ENCODE data around the gene NUP153. TPM values are rescaled to one million over a fixed set of nuclear protein-coding genes. Genes with fewer than 3 reads are reported as not detected.

NUP153 gene
- polyA plus RNA-seq, 3 donors: 59.1 to 60.2 (median 60.0) TPM

DNA sequence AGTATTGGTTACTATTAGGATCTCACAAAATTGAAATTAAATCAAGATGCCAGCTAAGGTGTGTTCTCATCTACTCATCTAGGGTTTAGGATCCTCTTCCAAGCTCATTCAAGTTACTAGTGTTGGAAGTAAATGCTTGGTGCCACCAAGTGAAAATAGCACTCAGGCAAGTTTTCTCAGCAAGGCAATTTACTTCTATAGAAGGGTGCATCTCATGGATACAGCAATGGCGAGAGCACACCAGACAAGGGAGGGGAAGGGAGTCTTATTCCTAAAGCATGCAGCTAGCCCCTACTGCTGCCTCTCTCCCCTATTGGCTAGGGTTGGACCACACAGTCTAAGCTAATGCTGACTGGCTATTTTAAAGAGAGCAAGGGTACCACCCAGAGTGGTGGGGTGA, 129.7 kb downstream of the NUP153 start:
- no peak for DNase-seq (ENCODE audit: low read depth in 3 of 3, low spot score in 2 of 3)

DNA sequence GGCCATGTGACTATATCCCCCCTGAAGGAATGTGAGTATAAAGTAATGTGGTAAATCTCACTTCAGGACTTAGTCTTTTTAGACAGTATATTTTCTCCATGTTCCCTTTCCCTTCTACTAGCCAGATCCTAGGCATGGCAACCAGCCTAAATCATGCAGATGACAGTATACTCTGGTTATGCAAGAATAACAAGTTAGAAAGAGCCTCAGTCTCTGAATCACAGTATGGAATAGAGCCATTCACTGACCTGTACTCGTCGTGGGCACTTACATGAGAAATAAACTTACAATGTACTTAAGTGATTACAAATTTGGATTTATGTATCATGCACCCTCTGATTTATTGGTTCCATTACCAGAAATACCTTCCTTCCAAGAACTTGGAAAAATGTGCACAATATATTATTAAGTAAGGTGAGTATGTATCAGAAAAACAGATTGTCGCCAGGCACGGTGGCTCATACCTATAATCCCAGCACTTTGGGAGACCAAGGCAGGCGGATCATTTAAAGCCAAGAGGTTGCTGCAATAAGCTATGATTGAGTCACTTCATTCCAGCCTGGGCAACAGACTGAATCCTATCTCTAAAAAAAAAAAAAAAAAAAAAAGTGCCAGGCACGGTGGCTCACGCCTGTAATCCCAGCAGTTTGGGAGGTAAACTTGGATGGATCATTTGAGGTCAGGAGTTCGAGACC, 131.7 kb downstream of the NUP153 start:
- DNase-seq (ENCODE audit: low read depth in 3 of 3, low spot score in 2 of 3): no peak

DNA sequence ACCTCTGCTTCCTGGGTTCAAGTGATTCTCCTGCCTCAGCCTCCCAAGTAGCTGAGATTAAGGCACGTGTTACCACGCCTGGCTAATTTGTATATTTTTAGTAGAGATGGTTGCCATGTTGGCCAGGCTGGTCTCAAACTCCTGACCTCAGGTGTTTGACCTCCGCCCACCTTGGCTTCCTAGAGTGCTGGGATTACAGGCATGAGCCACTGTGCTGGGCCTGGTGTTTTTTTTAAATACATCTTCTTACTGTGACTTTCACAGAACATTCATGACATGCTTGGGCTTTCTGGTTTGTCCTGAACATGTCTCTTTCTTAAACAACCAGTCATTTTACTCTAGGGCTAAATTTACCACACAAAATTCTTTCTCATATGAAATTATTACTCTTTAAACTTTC, 141.3 kb downstream of the NUP153 start:
- no peak for DNase-seq (ENCODE audit: low read depth in 3 of 3, low spot score in 2 of 3)

Other genes starting within 250 kb of the NUP153 start
- 10 to 100 TPM; 43.9 to 50.1 (median 44.1) TPM for gene FAM8A1, start 106.6 kb downstream of the NUP153 start, polyA plus RNA-seq (ENCODE audit: insufficient read length in 3 of 3)

Data from right renal cortex interstitium (tissue), 3 donors.